Daoy (cell line): Measurements from ENCODE around the gene TTI1. TPM values are rescaled to one million over a fixed set of nuclear protein-coding genes. Genes with fewer than 3 reads are reported as not detected.

ENCODE experiments used
- DNase-seq: peaks from one replicate; pipeline ENCODE4 v3.0.0-alpha.2; 2015; ENCODE audit warnings: low read depth
- total RNA-seq: library from RNA; depleted of rRNA; stranded (reverse); fragments of >200 nt; shearing (Covaris generic); gene quantifications from 2 replicates; pipeline ENCODE4 v1.2.3, GENCODE V29; 2014

TTI1 gene
- total RNA-seq, 1 experiment from 2014 or later = 17.8 TPM

DNA sequence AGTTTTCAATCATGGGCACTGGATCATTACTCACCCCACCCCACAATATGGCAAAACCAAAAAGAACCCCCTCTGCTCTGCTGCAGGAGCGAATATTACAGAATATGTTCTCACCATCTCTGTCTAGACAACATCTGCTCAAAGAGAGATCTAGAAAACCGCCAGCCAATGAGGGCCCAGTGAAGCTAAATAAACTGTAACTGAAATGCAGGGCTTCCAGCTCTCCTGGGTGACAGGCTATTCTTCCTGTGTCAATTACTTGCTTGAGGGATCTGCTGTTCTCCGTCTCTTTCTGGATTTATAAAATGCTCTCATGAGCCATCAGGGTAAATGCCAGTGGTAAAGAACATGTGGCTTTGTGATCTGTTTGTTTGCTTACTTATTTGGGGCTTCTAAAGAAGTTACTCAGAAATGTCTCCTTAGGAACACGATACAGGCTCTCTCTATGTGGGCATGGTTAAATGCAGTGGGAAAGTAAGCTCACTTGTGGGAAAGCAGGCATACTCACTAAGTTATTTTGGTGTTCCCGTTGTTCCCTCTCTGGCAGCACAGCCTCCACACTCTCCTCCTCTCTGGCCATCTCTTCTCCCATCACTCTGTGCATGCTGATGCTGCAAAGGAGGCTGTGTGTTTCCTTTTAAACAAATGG, 44.8 kb downstream of the TTI1 start:
- DNase-seq = no peak

DNA sequence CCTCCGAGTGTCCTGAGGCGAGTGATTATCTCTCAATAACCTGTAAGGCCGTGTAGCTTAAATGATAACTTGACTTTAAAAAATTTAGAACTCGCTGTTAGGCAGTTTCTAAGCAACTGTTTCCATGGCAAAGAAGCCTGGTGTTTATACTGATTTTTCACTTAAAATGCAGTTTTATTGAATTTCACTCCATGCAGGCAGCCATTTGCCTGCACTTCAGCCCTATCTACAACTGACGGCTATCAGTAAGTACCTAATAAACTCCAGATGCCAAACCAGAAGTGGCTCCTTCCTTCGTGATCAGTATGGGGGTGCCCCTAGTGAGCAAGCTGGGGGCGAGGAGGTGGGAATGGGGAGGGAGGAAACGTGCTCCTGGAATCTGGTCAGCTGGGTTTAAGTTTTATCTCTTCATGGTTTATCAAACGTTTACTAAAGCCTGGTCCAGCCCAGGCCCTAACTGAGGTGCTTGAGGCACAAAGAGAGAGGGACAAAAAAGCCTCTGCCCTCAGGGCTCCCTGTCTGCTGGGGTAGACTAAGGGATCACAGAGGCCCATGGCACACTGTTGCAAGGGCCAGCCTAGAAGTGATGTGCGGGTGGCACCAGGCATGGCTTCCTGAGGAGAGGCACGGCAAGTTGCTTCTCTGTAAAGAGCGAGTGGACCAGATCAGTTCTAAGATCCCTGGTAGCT, 45.5 kb downstream of the TTI1 start:
- no peak for DNase-seq

DNA sequence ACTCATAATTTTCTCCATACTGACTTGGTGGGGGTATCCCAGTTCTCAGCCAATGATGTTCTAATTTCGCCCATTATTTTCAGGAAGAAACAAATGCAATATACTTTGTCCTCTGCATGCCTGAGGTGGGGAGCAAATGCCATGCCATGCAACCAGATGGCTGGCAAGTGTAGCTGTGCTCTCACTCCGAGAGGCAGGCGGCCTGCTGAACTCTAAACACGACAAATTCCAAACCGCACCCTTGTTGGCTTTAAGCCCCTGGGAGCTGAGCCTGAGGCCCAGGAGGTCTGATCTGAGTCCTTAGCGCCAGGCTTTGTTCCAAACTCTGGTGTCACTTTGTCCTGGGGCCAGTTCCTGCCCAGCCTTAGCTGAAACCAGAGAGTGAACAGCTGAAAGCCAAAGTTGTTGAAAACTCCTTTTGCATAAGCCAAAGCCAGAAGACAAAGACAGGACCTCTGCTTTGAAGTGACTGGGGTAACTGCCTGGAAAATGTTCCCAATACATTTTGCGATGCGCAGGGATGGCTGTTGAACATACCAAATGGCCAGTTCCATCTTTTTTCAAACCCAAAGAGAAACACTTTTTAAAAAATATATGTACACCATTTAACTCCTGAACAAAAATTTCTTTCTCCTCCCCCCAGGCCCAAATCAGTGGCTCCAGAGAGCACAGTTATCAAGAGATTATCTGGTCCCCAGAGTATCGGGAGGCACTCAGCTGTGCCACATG, 46.2 kb downstream of the TTI1 start:
- DNase-seq = peak; percentile 61

DNA sequence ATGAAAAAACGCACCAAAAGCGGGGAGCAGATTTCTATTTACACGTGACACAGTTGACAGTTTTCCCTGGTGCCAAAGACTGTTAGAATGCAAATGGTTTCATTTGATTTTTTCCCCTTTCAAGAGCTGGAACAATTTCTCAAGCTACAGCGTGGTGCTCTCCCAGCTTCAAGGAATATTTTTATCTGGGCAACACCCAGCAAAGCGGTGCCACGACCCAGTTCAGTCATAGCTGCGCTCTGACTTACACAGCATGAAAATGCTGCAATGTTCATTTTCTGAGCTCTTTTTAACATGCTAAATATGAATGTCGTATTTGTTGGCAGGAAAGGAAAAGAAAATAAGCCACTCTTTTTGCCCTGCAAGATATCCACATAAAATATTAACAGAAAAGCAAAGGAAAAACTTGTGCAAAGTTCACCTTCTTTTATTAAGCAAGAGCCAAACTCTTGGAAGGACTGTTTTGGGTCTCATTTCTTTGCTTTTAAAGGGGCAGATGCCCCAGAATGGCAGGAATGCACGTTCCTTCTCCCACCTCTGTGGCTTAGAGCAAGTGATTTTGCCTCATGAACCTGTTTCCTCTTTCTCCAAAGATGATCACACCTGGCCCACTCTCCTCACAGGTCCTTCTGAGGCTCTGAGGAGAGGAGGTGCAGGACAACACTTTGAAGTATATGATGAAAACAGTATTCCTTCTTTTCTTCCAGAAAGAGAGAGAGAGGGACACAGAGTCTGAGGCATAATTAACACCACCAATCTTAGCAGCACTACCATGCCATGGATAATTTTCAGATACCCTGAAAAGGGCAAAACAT, 47.0 kb downstream of the TTI1 start:
- DNase-seq = no peak

DNA sequence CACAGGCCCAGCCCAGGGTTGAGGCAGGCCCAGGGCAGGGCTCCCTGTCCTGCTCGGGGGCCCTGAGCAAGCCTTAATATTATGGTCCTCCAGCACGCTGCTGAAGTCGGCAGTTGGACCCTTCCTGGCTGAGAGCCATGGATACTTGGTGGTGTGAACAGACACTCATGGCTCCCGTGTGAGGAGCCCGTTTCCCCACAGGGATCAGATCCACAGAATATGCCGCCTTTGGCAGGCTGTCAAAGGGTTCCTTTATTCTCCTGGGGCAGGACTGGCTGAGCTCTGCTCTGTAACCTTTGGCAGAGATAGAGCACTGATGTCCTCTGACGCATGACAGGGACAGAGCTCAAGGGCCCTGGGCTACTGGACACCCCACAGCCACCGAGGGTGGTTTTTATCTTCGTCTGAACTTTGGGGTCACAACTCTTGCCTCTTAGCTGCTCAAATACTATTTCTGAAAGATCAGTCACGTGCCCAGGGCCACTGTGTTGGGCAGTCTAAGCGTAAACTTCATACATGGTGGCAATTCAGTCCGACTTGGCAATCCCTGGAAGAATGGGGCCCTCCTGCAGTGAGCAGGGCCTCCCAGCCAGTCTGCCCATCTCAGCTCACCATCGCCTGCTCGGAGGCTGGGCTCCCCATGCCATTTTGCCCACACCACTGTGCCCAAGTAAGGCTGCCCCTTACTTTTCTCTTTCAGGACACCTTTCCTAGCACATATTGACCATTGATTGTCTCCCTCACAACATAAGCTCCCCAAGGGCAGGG, 49.1 kb downstream of the TTI1 start:
- no peak for DNase-seq

- no peak for DNase-seq
Observed at GRCh38 chr20:37983286-37983685, 50.0 kb downstream of the TTI1 start.

- no peak for DNase-seq
Observed at GRCh38 chr20:37981568-37981967, 51.7 kb downstream of the TTI1 start.

DNA sequence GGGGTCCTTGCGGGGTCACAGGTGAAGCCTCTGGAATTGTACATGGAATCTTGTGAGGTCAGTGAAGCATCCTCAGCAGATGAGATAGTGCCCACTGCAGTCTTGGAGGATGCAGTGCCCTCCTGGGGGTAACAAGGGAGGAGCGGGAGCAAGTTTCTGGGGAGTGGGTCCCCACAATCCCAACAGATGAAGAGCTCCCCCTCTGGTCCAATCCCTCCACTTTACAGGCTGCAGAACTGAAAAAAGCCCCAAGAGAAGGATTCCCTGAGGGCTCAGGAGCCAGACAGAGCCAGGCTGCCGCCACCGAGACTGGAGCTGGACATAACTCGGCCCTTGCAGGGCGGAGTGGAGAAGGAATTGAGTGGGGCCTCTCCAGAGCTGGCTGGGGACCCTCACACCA, 52.4 kb downstream of the TTI1 start:
- DNase-seq = no peak

GRCh38 chr20:37980383-37980782, 52.9 kb downstream of the TTI1 start:
- no peak for DNase-seq

DNA sequence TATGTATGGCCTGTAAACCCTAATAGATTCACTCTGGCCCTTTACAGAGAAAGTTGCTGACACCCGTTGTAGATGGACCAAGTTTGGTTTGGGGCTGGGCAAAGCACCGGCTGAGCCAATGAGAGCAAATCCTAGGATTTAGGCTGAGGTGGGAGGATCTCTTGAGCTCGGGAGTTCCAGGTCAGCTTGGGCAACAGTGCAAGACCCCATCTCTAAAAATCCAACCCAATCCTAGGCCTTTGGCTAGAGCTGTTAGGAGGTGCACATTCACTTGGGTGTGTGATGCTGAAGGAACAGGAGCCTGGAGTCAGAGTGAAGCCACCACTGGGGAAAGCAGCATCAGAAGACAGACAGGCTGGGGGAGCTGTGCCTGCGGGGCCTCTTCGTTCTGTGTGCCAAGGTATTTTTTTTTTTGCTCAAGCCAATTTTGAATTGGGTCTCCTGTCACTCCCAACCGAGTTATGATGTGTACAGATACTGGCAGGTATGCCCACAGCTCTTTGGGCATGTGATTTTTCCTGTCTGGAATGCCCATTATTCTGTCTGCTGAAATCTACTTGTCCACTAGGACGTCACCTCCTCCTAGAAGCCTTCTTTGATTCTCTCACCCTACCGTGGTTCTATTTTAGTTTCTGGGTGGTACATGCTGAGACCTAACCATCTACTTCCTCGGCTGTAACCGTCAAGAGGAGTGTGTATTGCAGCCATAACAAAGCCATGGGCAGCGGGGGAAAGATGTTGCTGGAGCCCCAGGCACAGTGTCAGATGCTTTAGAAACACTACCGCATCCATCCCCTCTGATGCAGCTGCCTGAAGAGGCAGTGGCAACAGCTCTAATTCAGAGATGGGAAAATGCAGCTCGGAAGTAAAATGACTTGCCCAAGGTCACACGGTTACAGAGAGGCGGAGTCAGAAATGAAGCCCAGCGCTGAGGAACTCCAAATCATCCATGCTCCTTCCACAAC, 54.0 kb downstream of the TTI1 start:
- no peak for DNase-seq

- no peak for DNase-seq
Observed at GRCh38 chr20:37977786-37978185, 55.5 kb downstream of the TTI1 start.

DNA sequence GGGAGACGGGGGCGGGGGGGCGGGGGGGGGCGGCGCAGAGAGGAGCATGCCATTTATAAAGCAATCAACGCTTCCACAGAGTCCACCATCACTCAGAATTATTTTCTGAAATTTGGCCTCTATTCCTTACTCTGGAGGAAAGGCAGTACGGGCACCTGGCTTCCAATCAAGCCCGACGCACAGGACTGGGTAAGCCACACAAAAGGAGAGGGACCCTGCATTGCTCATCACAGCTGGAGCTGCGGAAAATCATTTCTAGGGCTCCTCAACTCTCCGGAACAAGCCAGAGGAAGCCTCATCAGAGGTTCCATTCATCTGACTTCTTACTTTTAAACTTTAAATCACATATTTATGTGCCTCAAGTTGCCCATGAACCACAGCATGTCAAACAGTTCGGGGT, 55.9 kb downstream of the TTI1 start:
- DNase-seq = no peak

- no peak for DNase-seq
Observed at GRCh38 chr20:37976887-37977286, 56.4 kb downstream of the TTI1 start.

- no peak for DNase-seq
Observed at GRCh38 chr20:37973059-37973910, 60.0 kb downstream of the TTI1 start.

DNA sequence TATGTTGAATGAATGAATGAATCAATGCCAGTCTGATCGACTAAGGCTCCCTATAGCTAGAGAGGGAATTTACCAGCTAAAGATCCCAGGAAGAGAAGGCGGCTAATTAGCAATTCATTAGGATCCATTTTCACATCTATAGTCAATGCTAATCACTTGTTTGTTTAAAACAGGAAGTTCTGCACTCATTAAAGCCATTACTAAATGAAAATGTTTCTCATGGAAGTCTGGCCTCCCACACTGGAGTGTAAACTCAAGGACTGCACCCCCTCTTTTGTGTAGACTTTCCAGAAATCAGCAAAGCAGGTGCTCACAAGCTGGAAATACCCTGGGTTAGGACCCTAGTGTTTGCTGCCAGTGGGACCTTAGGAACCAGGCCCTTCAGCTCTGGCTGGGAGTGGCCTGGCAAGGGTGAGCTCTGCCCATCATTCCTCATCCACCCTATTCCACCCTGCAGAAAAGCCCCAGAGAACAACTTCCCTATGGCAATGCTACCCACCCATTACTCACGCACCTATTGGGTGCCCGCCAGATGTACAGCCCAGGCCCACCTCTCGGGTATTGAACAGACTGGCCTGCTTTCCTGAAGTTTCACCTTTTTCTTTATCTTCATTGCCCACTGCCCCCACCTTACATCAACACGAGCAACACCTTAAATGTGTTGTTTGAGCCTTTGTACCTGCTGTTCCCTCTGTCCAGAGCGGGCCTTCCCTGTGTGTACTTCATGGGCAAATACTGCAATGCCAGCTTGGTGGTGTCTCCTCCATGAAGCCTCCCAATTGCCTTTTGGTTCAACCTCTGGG, 60.8 kb downstream of the TTI1 start:
- no peak for DNase-seq

- DNase-seq = no peak
Observed at GRCh38 chr20:37971561-37972127, 61.6 kb downstream of the TTI1 start.

DNA sequence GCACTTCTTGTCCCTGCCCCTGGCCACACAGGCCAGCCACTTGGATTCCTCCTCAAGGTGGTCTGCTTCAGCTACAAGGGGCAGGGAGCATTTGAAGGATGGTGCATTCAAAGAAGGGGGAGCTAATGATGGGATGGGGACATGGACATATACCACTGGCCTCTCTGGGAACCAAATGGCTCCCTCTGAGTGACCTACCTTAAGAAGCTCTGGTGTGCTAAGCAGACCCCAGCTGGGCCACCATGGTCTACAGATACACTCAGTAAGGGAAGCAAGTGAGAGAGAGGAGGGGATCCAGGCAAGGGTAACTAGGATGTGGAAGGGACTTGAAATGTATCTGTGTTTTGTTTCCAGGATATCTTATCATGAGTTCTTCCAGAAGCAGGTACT, 62.4 kb downstream of the TTI1 start:
- no peak for DNase-seq
